GM23338 (cell line): ENCODE results near the gene MUC22. TPM values are rescaled to one million over a fixed set of nuclear protein-coding genes. Genes with fewer than 3 reads are reported as not detected.

ENCODE experiments used
- ATAC-seq: fragments of 200-7000 bp; cut with Tn5 transposase; 3 replicates; pipeline ENCODE4 v1.9.1; 2020
- DNase-seq: peaks from one replicate; pipeline ENCODE4 v3.0.0-alpha.2; 2015; ENCODE audit warnings: low spot score
- H2AFZ ChIP-seq: fragments of 200-600 bp; sonication (generic); 2 replicates; pipeline ENCODE4 v1.8.0; 2016; ENCODE audit warnings: antibody characterized with exemption, mild to moderate bottlenecking, moderate library complexity
- H3F3A ChIP-seq: fragments of 200-600 bp; sonication (generic); replicated peaks from 2 replicates; pipeline ENCODE4 v1.8.0; 2017; ENCODE audit warnings: antibody characterized with exemption, mixed run types, low read depth
- H3K27ac ChIP-seq: fragments of 200-600 bp; sonication (generic); 2 replicates; pipeline ENCODE4 v1.6.1; 2016; ENCODE audit warnings: low read depth
- H3K27me3 ChIP-seq: fragments of 200-600 bp; sonication (generic); 2 replicates; pipeline ENCODE4 v1.8.0; 2016; ENCODE audit warnings: mild to moderate bottlenecking, mixed run types, moderate library complexity; ENCODE audit not compliant: insufficient read depth
- H3K36me3 ChIP-seq: fragments of 200-600 bp; sonication (generic); 2 replicates; pipeline ENCODE4 v1.8.0; 2016; ENCODE audit warnings: mild to moderate bottlenecking; ENCODE audit not compliant: insufficient read depth
- H3K4me1 ChIP-seq: fragments of 200-600 bp; sonication (generic); 2 replicates; pipeline ENCODE4 v1.8.0; 2016; ENCODE audit warnings: mild to moderate bottlenecking, moderate library complexity; ENCODE audit not compliant: insufficient read depth
- H3K4me2 ChIP-seq: fragments of 200-600 bp; sonication (generic); 2 replicates; pipeline ENCODE4 v1.7.1; 2017; ENCODE audit warnings: mixed run types
- H3K4me3 ChIP-seq: fragments of 200-600 bp; sonication (generic); 2 replicates; pipeline ENCODE4 v1.6.1; 2016; ENCODE audit warnings: mixed run types
- H3K79me2 ChIP-seq: fragments of 200-600 bp; sonication (generic); replicated peaks from 2 replicates; pipeline ENCODE4 v1.8.0; 2017; ENCODE audit warnings: mild to moderate bottlenecking; ENCODE audit not compliant: insufficient read depth
- H3K9me2 ChIP-seq: fragments of 200-600 bp; sonication (generic); 2 replicates; pipeline ENCODE4 v1.8.0; 2017; ENCODE audit not compliant: insufficient read depth
- H4K20me1 ChIP-seq: fragments of 200-600 bp; sonication (generic); replicated peaks from 2 replicates; pipeline ENCODE4 v1.8.0; 2017; ENCODE audit warnings: mild to moderate bottlenecking; ENCODE audit not compliant: insufficient read depth
- H3K27ac Mint-ChIP-seq: 2 replicates; pipeline ENCODE4 v1.8.0; 2020; ENCODE audit warnings: inconsistent platforms, mild to moderate bottlenecking, moderate library complexity, mixed read lengths
- H3K27me3 Mint-ChIP-seq: 3 replicates; pipeline ENCODE4 v1.8.0; 2022; ENCODE audit warnings: low read depth, mild to moderate bottlenecking, moderate library complexity, mixed read lengths, inconsistent platforms; ENCODE audit not compliant: insufficient read depth, poor library complexity
- H3K36me3 Mint-ChIP-seq: 3 replicates; pipeline ENCODE4 v1.8.0; 2021; ENCODE audit warnings: low read depth, mild to moderate bottlenecking, inconsistent platforms, moderate library complexity, mixed read lengths
- H3K4me1 Mint-ChIP-seq: 3 replicates; pipeline ENCODE4 v1.8.0; 2020; ENCODE audit warnings: mild to moderate bottlenecking, inconsistent platforms, mixed read lengths
- H3K4me3 Mint-ChIP-seq: 3 replicates; pipeline ENCODE4 v1.8.0; 2021; ENCODE audit warnings: moderate library complexity, mild to moderate bottlenecking, inconsistent platforms, mixed read lengths
- H3K9me3 Mint-ChIP-seq: 3 replicates; pipeline ENCODE4 v1.8.0; 2020; ENCODE audit warnings: moderate library complexity, mild to moderate bottlenecking, inconsistent platforms, mixed read lengths
- CREB1 ChIP-seq: fragments of 250-450 bp; sonication (Bioruptor Pico); IDR thresholded peaks from 2 replicates; pipeline ENCODE4 v1.5.0; 2020; ENCODE audit warnings: low read depth, mild to moderate bottlenecking, moderate library complexity
- CTCF ChIP-seq, 2 experiments: fragments of 200-600 bp in 1 of 2; sonication (generic) in 1 of 2; conservative IDR thresholded peaks; 2 replicates each; pipeline versions ENCODE4 v1.5.1 to v1.6.1; 2016 to 2017; ENCODE audit warnings: antibody characterized with exemption in 2 of 2, low read depth in 2 of 2, mild to moderate bottlenecking in 2 of 2, moderate library complexity in 1 of 2
- EZH2 ChIP-seq: fragments of 200-600 bp; sonication (generic); IDR thresholded peaks from one replicate; pipeline ENCODE4 v1.8.0; 2017; ENCODE audit warnings: antibody characterized with exemption, mild to moderate bottlenecking, low read depth; ENCODE audit not compliant: unreplicated experiment
- EZH2phosphoT487 ChIP-seq: fragments of 200-600 bp; sonication (generic); IDR thresholded peaks from one replicate; pipeline ENCODE4 v1.8.1; 2018; ENCODE audit warnings: antibody characterized with exemption; ENCODE audit not compliant: unreplicated experiment
- JUNB ChIP-seq: IDR thresholded peaks from one replicate; pipeline ENCODE4 v1.6.1; 2016; ENCODE audit warnings: antibody characterized with exemption; ENCODE audit not compliant: unreplicated experiment
- NANOG ChIP-seq: IDR thresholded peaks from 2 replicates; pipeline ENCODE4 v1.6.1; 2016; ENCODE audit warnings: antibody characterized with exemption, borderline replicate concordance
- POLR2AphosphoS5 ChIP-seq: IDR thresholded peaks from 2 replicates; pipeline ENCODE4 v1.6.1; 2016; ENCODE audit warnings: antibody characterized with exemption, low read depth
- STAT1 ChIP-seq: IDR thresholded peaks from one replicate; pipeline ENCODE4 v1.6.1; 2016; ENCODE audit warnings: antibody characterized with exemption; ENCODE audit not compliant: unreplicated experiment
- ZNF114 ChIP-seq: fragments of 250-450 bp; sonication (Bioruptor Pico); IDR thresholded peaks from 2 replicates; pipeline ENCODE4 v1.5.0; 2020; ENCODE audit warnings: mild to moderate bottlenecking, moderate library complexity
- ZNF331 ChIP-seq: fragments of 250-450 bp; sonication (Bioruptor Pico); IDR thresholded peaks from 2 replicates; pipeline ENCODE4 v1.5.0; 2020; ENCODE audit warnings: low read depth, mild to moderate bottlenecking, moderate library complexity
- polyA plus RNA-seq: library from polyadenylated mRNA; unstranded; fragments of >200 nt; fragmentation: Nextera tagmentation; extraction: Ambion mirVana; gene quantifications from 2 replicates; pipeline ENCODE4 v1.2.1, GENCODE V29; 2016
- total RNA-seq: library from RNA; depleted of rRNA; stranded (reverse); fragments of >200 nt; shearing (Covaris generic); gene quantifications from 2 replicates; pipeline ENCODE4 v1.2.3, GENCODE V29; 2014
- TF ChIP-seq, protein P1 (sequence below): IDR thresholded peaks from one replicate; pipeline ENCODE4 v1.6.1; 2018; ENCODE audit warnings: antibody characterized with exemption; ENCODE audit not compliant: unreplicated experiment
- TF ChIP-seq, protein P2 (sequence below): IDR thresholded peaks from 2 replicates; pipeline ENCODE4 v1.6.1; 2016; ENCODE audit warnings: antibody characterized with exemption
- TF ChIP-seq, protein P3 (sequence below): fragments of 250-450 bp; sonication (Bioruptor Pico); IDR thresholded peaks from 2 replicates; pipeline ENCODE4 v1.5.0; 2020; ENCODE audit warnings: mild to moderate bottlenecking, moderate library complexity

Gene MUC22
- total and polyA plus RNA-seq, 2 experiments from 2014 or later = not detected

DNA sequence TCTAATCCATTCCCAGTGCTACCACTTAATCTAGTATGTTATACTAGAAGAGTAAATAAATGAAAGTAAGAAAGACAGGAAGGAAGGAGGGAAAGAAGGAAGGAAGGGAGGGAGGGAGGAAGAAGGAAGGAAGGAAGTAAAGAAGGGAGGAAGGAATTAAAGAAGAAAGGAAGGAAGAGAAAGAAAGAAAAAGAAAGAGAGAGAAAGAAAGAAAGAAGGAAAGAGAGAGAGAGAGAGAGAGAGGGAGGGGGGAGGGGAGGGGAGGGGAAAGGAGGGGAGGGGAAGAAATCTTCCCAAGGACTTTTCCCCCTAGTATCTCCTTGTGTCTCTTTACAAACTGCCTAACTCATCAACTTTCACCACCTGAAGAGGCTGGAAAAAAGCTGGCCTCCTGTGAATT lies 47.6 kb upstream of the MUC22 start:
- Mint-ChIP-seq H3K4me3 (no peak overlapping the region), H3K27me3 (peaks cover 7% of the 10 kb centered on the region), H3K36me3 (no peaks in the 10 kb centered on the region; the same call in 2 of the 3 replicates), H3K4me1 (no peaks in the 10 kb centered on the region; the same call in 2 of the 3 replicates), H3K27ac (no peak overlapping the region), H3K9me3 (peaks cover 7% of the 10 kb centered on the region)
- Histone ChIP-seq H3K4me2 (no peak overlapping the region), H3K9me2 (0 out of 2 replicates have a peak, but pooled peaks cover 11% of the 10 kb centered on the region), H3K27ac (no peak overlapping the region), H2AFZ (no peak overlapping the region), H3K27me3 (peaks cover 3% of the 10 kb centered on the region; the same call in 1 of the 2 replicates), H3F3A (no peaks in the 10 kb centered on the region), H3K79me2 (no peaks in the 10 kb centered on the region), H4K20me1 (no peaks in the 10 kb centered on the region), H3K4me1 (no peaks in the 10 kb centered on the region), H3K36me3 (no peaks in the 10 kb centered on the region), H3K4me3 (no peak overlapping the region)
- ATAC-seq = no peak
- no peak for DNase-seq
- TF ChIP-seq ZNF114 (CRISPR knock-in tag) (no peak), NANOG (no peak), CTCF (conservative IDR thresholded peaks at IDR 0.05; ENCODE audit: low read depth in 2 of 2) (no peak), JUNB (no peak), CREB1 (no peak), ZNF331 (CRISPR knock-in tag) (no peak), EZH2phosphoT487 (no peak), EZH2 (no peak), POLR2AphosphoS5 (no peak), STAT1 (no peak)
- TF ChIP-seq, protein P1, sequence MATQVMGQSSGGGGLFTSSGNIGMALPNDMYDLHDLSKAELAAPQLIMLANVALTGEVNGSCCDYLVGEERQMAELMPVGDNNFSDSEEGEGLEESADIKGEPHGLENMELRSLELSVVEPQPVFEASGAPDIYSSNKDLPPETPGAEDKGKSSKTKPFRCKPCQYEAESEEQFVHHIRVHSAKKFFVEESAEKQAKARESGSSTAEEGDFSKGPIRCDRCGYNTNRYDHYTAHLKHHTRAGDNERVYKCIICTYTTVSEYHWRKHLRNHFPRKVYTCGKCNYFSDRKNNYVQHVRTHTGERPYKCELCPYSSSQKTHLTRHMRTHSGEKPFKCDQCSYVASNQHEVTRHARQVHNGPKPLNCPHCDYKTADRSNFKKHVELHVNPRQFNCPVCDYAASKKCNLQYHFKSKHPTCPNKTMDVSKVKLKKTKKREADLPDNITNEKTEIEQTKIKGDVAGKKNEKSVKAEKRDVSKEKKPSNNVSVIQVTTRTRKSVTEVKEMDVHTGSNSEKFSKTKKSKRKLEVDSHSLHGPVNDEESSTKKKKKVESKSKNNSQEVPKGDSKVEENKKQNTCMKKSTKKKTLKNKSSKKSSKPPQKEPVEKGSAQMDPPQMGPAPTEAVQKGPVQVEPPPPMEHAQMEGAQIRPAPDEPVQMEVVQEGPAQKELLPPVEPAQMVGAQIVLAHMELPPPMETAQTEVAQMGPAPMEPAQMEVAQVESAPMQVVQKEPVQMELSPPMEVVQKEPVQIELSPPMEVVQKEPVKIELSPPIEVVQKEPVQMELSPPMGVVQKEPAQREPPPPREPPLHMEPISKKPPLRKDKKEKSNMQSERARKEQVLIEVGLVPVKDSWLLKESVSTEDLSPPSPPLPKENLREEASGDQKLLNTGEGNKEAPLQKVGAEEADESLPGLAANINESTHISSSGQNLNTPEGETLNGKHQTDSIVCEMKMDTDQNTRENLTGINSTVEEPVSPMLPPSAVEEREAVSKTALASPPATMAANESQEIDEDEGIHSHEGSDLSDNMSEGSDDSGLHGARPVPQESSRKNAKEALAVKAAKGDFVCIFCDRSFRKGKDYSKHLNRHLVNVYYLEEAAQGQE = no peak
- TF ChIP-seq, protein P2, sequence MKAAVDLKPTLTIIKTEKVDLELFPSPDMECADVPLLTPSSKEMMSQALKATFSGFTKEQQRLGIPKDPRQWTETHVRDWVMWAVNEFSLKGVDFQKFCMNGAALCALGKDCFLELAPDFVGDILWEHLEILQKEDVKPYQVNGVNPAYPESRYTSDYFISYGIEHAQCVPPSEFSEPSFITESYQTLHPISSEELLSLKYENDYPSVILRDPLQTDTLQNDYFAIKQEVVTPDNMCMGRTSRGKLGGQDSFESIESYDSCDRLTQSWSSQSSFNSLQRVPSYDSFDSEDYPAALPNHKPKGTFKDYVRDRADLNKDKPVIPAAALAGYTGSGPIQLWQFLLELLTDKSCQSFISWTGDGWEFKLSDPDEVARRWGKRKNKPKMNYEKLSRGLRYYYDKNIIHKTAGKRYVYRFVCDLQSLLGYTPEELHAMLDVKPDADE = no peak
- TF ChIP-seq, protein P3, sequence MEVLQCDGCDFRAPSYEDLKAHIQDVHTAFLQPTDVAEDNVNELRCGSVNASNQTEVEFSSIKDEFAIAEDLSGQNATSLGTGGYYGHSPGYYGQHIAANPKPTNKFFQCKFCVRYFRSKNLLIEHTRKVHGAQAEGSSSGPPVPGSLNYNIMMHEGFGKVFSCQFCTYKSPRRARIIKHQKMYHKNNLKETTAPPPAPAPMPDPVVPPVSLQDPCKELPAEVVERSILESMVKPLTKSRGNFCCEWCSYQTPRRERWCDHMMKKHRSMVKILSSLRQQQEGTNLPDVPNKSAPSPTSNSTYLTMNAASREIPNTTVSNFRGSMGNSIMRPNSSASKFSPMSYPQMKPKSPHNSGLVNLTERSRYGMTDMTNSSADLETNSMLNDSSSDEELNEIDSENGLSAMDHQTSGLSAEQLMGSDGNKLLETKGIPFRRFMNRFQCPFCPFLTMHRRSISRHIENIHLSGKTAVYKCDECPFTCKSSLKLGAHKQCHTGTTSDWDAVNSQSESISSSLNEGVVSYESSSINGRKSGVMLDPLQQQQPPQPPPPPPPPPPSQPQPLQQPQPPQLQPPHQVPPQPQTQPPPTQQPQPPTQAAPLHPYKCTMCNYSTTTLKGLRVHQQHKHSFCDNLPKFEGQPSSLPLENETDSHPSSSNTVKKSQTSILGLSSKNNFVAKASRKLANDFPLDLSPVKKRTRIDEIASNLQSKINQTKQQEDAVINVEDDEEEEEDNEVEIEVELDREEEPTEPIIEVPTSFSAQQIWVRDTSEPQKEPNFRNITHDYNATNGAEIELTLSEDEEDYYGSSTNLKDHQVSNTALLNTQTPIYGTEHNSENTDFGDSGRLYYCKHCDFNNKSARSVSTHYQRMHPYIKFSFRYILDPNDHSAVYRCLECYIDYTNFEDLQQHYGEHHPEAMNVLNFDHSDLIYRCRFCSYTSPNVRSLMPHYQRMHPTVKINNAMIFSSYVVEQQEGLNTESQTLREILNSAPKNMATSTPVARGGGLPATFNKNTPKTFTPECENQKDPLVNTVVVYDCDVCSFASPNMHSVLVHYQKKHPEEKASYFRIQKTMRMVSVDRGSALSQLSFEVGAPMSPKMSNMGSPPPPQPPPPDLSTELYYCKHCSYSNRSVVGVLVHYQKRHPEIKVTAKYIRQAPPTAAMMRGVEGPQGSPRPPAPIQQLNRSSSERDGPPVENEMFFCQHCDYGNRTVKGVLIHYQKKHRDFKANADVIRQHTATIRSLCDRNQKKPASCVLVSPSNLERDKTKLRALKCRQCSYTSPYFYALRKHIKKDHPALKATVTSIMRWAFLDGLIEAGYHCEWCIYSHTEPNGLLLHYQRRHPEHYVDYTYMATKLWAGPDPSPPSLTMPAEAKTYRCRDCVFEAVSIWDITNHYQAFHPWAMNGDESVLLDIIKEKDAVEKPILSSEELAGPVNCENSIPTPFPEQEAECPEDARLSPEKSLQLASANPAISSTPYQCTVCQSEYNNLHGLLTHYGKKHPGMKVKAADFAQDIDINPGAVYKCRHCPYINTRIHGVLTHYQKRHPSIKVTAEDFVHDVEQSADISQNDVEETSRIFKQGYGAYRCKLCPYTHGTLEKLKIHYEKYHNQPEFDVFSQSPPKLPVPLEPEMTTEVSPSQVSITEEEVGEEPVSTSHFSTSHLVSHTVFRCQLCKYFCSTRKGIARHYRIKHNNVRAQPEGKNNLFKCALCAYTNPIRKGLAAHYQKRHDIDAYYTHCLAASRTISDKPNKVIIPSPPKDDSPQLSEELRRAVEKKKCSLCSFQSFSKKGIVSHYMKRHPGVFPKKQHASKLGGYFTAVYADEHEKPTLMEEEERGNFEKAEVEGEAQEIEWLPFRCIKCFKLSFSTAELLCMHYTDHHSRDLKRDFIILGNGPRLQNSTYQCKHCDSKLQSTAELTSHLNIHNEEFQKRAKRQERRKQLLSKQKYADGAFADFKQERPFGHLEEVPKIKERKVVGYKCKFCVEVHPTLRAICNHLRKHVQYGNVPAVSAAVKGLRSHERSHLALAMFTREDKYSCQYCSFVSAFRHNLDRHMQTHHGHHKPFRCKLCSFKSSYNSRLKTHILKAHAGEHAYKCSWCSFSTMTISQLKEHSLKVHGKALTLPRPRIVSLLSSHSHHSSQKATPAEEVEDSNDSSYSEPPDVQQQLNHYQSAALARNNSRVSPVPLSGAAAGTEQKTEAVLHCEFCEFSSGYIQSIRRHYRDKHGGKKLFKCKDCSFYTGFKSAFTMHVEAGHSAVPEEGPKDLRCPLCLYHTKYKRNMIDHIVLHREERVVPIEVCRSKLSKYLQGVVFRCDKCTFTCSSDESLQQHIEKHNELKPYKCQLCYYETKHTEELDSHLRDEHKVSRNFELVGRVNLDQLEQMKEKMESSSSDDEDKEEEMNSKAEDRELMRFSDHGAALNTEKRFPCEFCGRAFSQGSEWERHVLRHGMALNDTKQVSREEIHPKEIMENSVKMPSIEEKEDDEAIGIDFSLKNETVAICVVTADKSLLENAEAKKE (CRISPR knock-in tag) = no peak
